Stimulated activated CD8-positive, alpha-beta memory T cell treated with anti-CD3 and anti-CD28 coated beads, Interleukin-12 subunit alpha, Interleukin-12 subunit beta, amount 100 ng/mL, for 24 hours (primary cell): ENCODE results near the gene TFPI.
"Not testable (repeated sequence)": the region's sequence is repeated elsewhere in the genome, so short reads cannot be mapped to it uniquely, and the experiment has no call there.

Experiments
- DNase-seq: peaks from one replicate; pipeline ENCODE4 v3.0.0-alpha.2; 2020; ENCODE audit errors: extremely low read depth

TFPI gene

GRCh38 chr2:187528042-187528441, 26.2 kb downstream of the TFPI start:
- no peak for DNase-seq

DNA sequence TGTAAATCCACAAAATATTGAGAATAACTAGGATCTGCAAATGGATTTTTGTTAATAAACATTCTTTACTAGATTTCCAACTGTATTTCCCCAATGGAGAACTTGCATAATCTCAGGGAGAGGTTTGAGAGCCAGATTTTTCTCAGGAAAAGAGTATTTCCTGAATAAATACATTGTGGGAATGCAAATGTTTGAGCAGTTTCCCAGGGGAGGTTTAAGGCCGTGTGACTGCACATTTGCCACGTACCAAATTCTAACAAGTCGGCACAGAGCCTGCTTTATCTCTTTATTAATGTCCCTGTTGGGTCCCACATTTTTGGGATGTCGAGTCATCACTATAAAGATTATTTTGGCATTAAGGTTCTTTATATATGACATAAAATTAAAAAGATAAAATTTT, 27.0 kb downstream of the TFPI start:
- no peak for DNase-seq

- DNase-seq, result no peak
Observed at GRCh38 chr2:187526792-187527191, 27.4 kb downstream of the TFPI start.

DNA sequence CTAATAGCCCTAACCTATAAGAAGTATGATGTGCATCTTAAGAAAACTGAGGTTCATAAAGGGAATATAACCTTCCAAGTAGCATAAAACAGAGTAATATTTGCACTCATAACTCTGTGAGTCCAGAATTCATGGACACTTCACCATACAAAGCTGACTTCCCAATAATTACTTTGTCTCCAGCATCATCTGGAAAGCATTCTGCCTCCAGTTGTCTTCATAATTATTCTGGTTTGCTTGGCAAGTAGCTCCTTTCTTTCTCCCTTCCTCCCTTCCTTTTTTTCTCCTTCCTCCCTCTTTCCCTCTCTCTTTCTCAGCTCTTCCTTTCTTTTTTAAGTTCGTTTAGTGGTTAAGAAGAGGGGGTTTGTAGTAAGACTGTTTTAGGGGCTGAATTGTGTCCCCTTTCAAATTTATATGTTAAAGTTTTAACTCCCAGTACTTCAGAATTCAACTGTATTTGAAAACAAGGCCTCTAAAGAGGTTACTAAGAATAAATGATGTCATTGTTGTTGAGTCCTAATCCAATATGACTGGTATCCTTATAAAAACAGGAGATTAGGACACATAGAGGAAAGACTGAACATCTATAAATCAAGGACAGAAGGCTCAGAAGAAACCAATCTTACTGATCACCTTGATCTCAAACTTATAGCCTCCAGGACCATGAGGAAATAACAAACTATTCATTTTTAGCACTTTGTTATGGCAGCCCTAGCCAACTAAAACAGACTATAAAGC, 28.9 kb downstream of the TFPI start:
- DNase-seq, result no peak

GRCh38 chr2:187523325-187523724, 30.9 kb downstream of the TFPI start:
- DNase-seq, result no peak

DNA sequence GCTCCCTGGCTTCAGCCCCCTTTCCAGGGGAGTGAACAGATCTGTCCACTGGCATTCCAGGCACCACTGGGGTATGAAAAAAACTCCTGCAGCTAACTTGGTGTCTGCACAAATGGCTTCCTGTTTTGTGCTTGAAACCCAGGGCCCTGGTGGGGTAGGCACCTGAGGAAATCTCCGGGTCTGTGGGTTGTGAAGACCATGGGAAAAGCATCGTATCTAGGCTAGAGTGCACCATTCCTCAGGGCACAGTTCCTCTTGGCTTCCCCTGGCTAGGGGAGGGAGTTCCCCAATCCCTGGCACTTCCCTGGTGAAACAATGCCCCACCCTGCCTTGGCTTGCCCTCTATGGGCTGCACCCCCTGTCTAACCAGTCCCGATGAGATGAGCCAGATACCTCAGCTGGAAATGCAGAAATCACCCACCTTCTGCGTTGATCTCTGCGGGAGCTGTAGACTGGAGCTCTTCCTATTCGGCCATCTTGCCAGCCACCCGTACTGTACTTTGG, 34.1 kb downstream of the TFPI start:
- DNase-seq, result no peak

- DNase-seq, result no peak
Observed at GRCh38 chr2:187519419-187520120, 34.7 kb downstream of the TFPI start.

DNA sequence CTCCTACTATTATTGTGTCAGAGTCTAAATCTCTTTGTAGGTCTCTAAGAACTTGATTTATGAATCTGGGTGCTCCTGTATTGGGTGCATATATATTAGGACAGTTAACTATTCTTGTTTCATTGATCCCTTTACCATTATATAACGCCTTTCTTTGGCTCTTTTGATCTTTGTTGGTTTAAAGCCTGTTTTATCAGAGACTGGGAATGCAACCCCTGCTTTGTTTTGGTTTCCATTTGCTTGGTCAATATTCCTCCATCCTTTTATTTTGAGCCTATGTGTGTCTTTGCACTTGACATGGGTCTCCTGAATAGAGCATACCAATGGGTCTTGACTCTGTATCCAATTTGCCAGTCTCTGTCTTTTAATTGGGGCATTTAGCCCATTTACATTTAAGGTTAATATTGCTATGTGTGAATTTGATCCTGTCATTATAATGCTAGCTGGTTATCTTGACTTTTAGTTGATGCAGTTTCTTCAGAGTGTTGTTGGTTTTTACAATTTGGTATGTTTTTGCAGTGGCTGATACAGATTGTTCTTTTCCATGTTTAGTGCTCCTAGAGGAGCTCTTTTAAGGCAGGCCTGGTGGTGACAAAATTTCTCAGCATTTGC, 36.4 kb downstream of the TFPI start:
- not testable (repeated sequence) for DNase-seq

GRCh38 chr2:187516630-187517510, 37.4 kb downstream of the TFPI start:
- DNase-seq, result not testable (repeated sequence)

- DNase-seq, result no peak
Observed at GRCh38 chr2:187514930-187515329, 39.3 kb downstream of the TFPI start.

DNA sequence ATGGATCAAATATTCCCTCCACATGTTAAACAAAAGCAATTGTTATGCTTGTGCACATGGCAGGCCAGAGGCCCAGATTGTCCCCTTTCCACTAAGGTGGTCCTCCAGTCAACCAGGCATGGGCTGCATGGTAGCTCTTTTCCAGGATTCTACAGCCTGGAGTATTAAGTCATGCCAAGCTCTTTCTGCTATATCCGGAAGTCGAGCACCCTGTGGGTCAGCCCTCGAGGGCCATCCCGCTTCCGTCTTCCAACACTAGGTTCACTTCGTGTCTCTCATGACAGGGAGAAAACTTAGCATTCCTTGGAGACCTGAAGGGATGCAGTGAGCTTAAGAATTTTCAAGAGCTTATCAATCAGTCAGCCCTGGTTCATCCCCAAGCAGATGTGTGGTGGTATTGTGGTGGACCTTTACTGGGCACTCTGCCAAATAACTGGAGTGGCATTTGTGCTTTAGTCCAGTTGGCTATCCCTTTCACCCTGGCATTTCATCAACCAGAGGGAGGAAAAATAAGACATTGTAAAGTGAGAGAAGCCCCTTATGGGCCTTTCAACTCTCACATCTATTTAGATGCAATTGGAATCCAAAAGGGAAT, 39.9 kb downstream of the TFPI start:
- not testable (repeated sequence) for DNase-seq

DNA sequence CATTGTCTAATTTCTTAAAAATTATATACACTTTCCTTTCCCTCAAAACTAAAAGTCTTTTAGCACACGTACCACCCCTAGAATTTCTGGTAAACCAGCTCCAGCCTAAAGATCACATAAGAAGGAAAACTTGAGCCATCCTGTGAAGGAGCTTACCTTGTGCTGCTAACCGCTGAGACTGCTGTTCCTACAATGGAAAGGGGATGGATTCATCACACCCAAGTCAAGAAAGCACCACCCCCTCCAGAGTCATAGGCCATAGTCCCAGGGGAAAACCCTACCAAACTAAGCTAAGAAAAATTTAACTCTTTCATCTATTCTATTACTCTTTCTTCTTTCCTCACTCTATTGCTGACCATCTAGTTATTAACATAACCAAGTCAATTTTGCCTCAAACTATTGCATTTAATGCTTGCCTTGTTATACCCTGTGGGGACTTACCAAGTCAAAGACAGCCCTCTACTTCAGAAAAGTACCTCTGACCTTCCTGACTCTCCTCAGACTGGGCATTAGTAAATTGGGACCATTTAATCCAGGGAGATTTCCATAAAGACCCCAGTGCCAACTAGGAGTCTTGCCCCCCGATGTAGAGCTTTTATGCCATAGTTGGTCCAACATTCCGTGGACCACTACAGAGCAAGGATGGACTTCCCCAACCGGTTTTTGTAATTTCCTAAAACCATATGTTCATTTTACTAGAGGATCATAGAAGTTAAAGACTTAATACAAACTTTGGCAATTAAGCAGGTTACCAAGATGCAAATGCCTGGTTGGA, 40.6 kb downstream of the TFPI start:
- not testable (repeated sequence) for DNase-seq

GRCh38 chr2:187511356-187512315, 42.6 kb downstream of the TFPI start:
- no peak for DNase-seq

DNA sequence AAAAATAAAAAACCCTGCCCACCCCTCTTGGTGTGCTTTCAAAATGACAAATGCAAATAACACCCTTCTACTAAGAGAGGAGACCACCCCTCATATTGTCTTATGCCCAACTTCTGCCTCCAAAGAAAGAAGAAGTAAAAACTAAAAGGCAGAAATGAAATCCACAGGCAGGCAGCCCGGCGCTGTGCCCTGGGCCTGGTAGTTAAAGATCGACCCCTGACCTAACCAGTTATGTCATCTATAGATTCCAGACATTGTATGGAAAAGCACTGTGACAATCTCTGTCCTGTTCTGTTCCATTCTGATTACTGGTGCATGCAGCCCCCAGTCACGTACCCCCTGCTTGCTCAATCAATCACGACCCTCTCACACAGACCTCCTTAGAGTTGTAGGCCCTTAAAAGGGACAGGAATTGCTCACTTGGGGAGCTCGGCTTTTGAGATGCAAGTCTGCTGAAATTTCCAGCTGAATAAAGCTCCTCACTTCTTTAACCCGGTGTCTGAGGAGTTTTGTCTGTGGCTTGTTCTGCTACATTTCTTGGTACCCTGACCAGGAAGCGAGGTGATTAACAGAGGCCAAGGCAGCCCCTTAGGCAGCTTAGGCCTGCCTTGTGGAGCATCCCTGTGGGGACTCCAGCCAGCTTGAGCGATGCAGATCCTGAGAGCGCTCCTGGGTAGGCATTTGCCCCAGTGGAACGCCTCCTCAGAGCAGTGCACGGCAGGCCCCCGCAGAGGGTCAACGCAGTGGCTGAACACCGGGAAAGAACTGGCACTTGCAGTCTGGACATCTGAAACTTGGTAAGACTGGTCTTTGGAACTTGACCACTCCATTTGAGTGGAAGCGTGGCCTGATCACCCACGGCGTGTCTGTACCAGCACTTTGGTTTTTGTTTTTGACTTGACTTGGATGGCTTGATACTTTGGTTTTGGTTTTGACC, 43.5 kb downstream of the TFPI start:
- DNase-seq, result not testable (repeated sequence)

DNA sequence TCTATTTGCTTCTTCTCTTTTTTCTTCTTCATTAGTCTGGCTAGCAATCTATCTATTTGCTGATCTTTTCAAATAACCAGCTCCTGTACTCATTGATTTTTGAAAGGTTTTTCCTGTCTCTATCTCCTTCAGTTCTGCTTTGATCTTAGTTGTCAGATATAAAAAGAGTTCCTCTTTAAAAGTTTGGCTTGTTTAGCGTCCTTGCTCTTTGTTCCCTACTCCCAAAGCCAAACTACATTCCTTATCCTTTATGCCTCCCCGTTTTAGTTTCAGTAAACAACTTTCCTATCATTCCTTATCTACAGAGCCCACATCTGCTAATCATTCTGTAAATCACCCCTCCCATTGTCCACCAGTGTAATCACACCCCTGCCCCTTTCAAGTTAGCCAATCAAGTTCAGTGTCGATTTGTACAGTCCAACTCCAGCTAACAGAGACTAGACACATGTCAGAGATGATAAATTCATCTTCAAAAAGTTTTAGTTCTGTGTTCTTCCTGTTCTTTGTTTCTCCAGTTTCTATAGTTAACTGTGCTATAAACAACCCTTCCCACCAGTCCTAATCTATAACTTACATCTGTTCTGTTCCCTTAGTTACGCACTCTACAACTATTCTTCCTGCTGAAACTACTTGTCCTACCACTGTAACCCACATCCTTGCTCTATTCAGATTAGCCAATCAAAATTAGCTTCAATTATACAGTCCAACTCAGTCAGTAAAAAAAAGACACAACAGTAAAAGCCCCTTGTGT, 44.4 kb downstream of the TFPI start:
- no peak for DNase-seq

GRCh38 chr2:187506416-187506815, 47.8 kb downstream of the TFPI start:
- DNase-seq, result no peak

- DNase-seq, result no peak
Observed at GRCh38 chr2:187505065-187505672, 49.1 kb downstream of the TFPI start.
